Measurements from ENCODE around the gene HNRNPL. TPM values are rescaled to one million over a fixed set of nuclear protein-coding genes. Genes with fewer than 3 reads are reported as not detected.
"Not testable (repeated sequence)": the region's sequence is repeated elsewhere in the genome, so short reads cannot be mapped to it uniquely, and the experiment has no call there.

Gene HNRNPL
- total RNA-seq, 1 experiment from 2014 or later = 749 TPM

- H3K4me1 ChIP-seq (ENCODE audit: control insufficient read depth, insufficient read depth, low read length) = peaks cover 7% of the 10 kb centered on the region; the same call in 1 of the 2 replicates
These were observed 50.7 kb downstream of the HNRNPL start for GRCh38 chr19:38799104-38799503.

GRCh38 chr19:38797781-38798180 lies 52.0 kb downstream of the HNRNPL start:
- H3K36me3 ChIP-seq (ENCODE audit: control insufficient read depth, insufficient read depth, low read length); POLR2A ChIA-PET; H3K4me1 ChIP-seq (ENCODE audit: control insufficient read depth, insufficient read depth, low read length); intact Hi-C loops (cut with micrococcal nuclease; ENCODE audit: unreplicated experiment); ATAC-seq; BruUV-seq (replicated peaks); H3K4me3 ChIP-seq (ENCODE audit: low read depth in 2 of 2, low read length in 2 of 2); H3K27ac ChIP-seq (ENCODE audit: low read length); DNase-seq (ENCODE audit: low read depth, low spot score); CTCF ChIA-PET; H3K27me3 ChIP-seq (ENCODE audit: control insufficient read depth, insufficient read depth, low read length); H3K9me3 ChIP-seq (ENCODE audit: control insufficient read depth, insufficient read depth, low read depth, low read length): not testable (repeated sequence)
- in situ Hi-C loops (cut with HindIII; ENCODE audit: low pct_unique_long_range_greater_than_20kb, low sequenced_read_pairs) = loop anchor here (25.0 kb wide), 1 partner anchor 990 kb away; the partner anchor contains the start of gene LEUTX

More at GRCh38 chr19:38799104-38799503, 50.7 kb downstream of the HNRNPL start:
- ATAC-seq (peak; percentile 35; the same call in 1 of the 2 replicates), DNase-seq (ENCODE audit: low read depth, low spot score) (peak; percentile 61)
- intact Hi-C loops (cut with micrococcal nuclease; ENCODE audit: unreplicated experiment) = no loop called here
- TF ChIP-seq REST (IDR thresholded peaks at IDR 0.05; ENCODE audit: insufficient read depth in 1 of 2, low read depth in 2 of 2, low read length in 1 of 2) = no peak
- no peaks in the 10 kb centered on the region for H3K27me3 ChIP-seq (ENCODE audit: control insufficient read depth, insufficient read depth, low read length)
- in situ Hi-C loops (cut with HindIII; ENCODE audit: low pct_unique_long_range_greater_than_20kb, low sequenced_read_pairs) = loop anchor here (25.0 kb wide), 1 partner anchor 988 kb away; the partner anchor contains the start of gene LEUTX
- H3K27ac ChIP-seq (ENCODE audit: low read length) = peak overlapping the region; percentile 3; the same call in 1 of the 2 replicates
- H3K36me3 ChIP-seq (ENCODE audit: control insufficient read depth, insufficient read depth, low read length) = no peaks in the 10 kb centered on the region
- no TSS peak for BruUV-seq (replicated peaks)
- no peaks in the 10 kb centered on the region for H3K9me3 ChIP-seq (ENCODE audit: control insufficient read depth, insufficient read depth, low read depth, low read length)
- CTCF ChIA-PET = interaction anchor here (0.6 to 1.1 kb wide), 3 partner anchors 77 to 1466 kb away, joined by 4 to 9 read pairs (median 4); partner anchors contain the start of genes MRPS12 and SARS2
- no peak overlapping the region for H3K4me3 ChIP-seq (ENCODE audit: low read depth in 2 of 2, low read length in 2 of 2)
- POLR2A ChIA-PET = interaction anchor here (0.6 to 1.6 kb wide), 3 partner anchors 131 to 1127 kb away, joined by 3 to 5 read pairs (median 3); partner anchors contain the start of genes MRPS12 and SARS2

GRCh38 chr19:38796154-38796553 lies 53.6 kb downstream of the HNRNPL start:
- Histone ChIP-seq H3K4me1 (ENCODE audit: control insufficient read depth, insufficient read depth, low read length) (peaks cover 9% of the 10 kb centered on the region; the same call in 1 of the 2 replicates), H3K36me3 (ENCODE audit: control insufficient read depth, insufficient read depth, low read length) (no peaks in the 10 kb centered on the region), H3K4me3 (ENCODE audit: low read depth in 2 of 2, low read length in 2 of 2) (no peak overlapping the region), H3K27me3 (ENCODE audit: control insufficient read depth, insufficient read depth, low read length) (no peaks in the 10 kb centered on the region), H3K9me3 (ENCODE audit: control insufficient read depth, insufficient read depth, low read depth, low read length) (no peaks in the 10 kb centered on the region), H3K27ac (ENCODE audit: low read length) (no peak overlapping the region)
- ChIA-PET CTCF (no interaction called here), POLR2A (no interaction called here)
- no peak for TF ChIP-seq TCF7L2 (IDR thresholded peaks at IDR 0.05; ENCODE audit: low read depth, low read length)
- TF ChIP-seq REST (IDR thresholded peaks at IDR 0.05; ENCODE audit: insufficient read depth in 1 of 2, low read depth in 2 of 2, low read length in 1 of 2) = no peak
- no peak for TF ChIP-seq CTCF (IDR thresholded peaks at IDR 0.05)
- TF ChIP-seq SIN3A (IDR thresholded peaks at IDR 0.05; ENCODE audit: borderline replicate concordance, insufficient read depth, low read depth, low read length) = no peak
- TF ChIP-seq POLR2AphosphoS5 (IDR thresholded peaks at IDR 0.05; ENCODE audit: low read depth, low read length) = no peak
- BruUV-seq (replicated peaks) = no TSS peak
- ATAC-seq = no peak
- DNase-seq (ENCODE audit: low read depth, low spot score) = no peak
- intact Hi-C loops (cut with micrococcal nuclease; ENCODE audit: unreplicated experiment) (no loop called here), in situ Hi-C loops (cut with HindIII; ENCODE audit: low pct_unique_long_range_greater_than_20kb, low sequenced_read_pairs) (loop anchor here (25.0 kb wide), 1 partner anchor 991 kb away; the partner anchor contains the start of gene LEUTX)

Measured in Panc1 (cell line).